ENCODE data around the gene ALCAM.

ALCAM gene

GRCh38 chr3:105362021-105362665 is 4.6 kb upstream of the ALCAM start:
- TF ChIP-seq CTCF (conservative IDR thresholded peaks at IDR 0.05; ENCODE audit: low read depth) = no peak
- ChIA-PET POLR2A (ENCODE audit: low non-redundant PET) (no interaction called here), CTCF (no interaction called here)
- no peak overlapping the region for H3K27ac ChIP-seq
- DNase-seq (ENCODE audit: low spot score) = peak; percentile 27

GRCh38 chr3:105364128-105364527 is 2.6 kb upstream of the ALCAM start:
- DNase-seq (ENCODE audit: low spot score) = peak; percentile 26
- no peak for TF ChIP-seq CTCF (conservative IDR thresholded peaks at IDR 0.05; ENCODE audit: low read depth)
- ChIA-PET POLR2A (ENCODE audit: low non-redundant PET) (no interaction called here), CTCF (no interaction called here)
- no peak overlapping the region for H3K27ac ChIP-seq

DNA sequence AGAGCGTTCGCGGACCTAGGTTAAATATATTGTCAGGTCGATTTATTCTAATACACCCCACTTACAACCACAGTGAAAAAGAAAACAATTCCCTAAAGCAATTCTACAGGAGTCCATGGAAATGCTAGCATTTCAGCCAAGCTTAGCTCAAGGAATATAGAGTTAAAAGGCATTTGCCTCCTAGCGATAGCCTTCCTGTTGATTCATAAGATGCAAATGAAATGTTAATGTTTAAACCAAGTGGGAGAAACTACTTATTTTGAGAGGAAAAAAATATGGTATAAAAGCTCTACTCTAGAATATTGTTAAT is 1.7 kb upstream of the ALCAM start:
- no peak for TF ChIP-seq CTCF (conservative IDR thresholded peaks at IDR 0.05; ENCODE audit: low read depth)
- DNase-seq (ENCODE audit: low spot score) = no peak
- ChIA-PET POLR2A (ENCODE audit: low non-redundant PET) (no interaction called here), CTCF (interaction anchor here (0.6 to 0.7 kb wide), 4 partner anchors 289 to 1232 kb away, joined by 3 to 4 read pairs (median 3); no protein-coding TSS in a partner anchor)
- peak overlapping the region; percentile 97; the same call in 1 of the 2 replicates for H3K27ac ChIP-seq

- no peak for TF ChIP-seq CTCF (conservative IDR thresholded peaks at IDR 0.05; ENCODE audit: low read depth)
- ChIA-PET CTCF (interaction anchor here (0.6 to 1.6 kb wide), 9 partner anchors 290 to 1233 kb away, joined by 3 to 10 read pairs (median 3); no protein-coding TSS in a partner anchor), POLR2A (ENCODE audit: low non-redundant PET) (interaction anchor here (0.7 kb wide), 1 partner anchor 602 kb away, joined by 3 read pairs; no protein-coding TSS in a partner anchor)
- DNase-seq (ENCODE audit: low spot score) = peak; percentile 63
- H3K27ac ChIP-seq = peak overlapping the region; percentile 97
These were observed 1.1 kb upstream of the ALCAM start for GRCh38 chr3:105365391-105366325.

DNA sequence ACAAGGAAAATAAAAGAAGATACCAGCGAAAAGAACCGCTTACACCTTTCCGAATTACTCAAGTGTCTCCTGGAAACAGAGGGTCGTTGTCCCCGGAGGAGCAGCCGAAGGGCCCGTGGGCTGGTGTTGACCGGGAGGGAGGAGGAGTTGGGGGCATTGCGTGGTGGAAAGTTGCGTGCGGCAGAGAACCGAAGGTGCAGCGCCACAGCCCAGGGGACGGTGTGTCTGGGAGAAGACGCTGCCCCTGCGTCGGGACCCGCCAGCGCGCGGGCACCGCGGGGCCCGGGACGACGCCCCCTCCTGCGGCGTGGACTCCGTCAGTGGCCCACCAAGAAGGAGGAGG is 325 bp downstream of the ALCAM start:
- TF ChIP-seq CTCF (conservative IDR thresholded peaks at IDR 0.05; ENCODE audit: low read depth) = no peak
- peak overlapping the region; percentile 97 for H3K27ac ChIP-seq
- DNase-seq (ENCODE audit: low spot score) = peak; percentile 12
- POLR2A ChIA-PET (ENCODE audit: low non-redundant PET) = interaction anchor here (0.6 kb wide), 1 partner anchor 35 kb away, joined by 3 read pairs; no protein-coding TSS in a partner anchor
- CTCF ChIA-PET = interaction anchor here (0.6 to 1.6 kb wide), 5 partner anchors 20 to 770 kb away, joined by 3 to 10 read pairs (median 4); no protein-coding TSS in a partner anchor

DNA sequence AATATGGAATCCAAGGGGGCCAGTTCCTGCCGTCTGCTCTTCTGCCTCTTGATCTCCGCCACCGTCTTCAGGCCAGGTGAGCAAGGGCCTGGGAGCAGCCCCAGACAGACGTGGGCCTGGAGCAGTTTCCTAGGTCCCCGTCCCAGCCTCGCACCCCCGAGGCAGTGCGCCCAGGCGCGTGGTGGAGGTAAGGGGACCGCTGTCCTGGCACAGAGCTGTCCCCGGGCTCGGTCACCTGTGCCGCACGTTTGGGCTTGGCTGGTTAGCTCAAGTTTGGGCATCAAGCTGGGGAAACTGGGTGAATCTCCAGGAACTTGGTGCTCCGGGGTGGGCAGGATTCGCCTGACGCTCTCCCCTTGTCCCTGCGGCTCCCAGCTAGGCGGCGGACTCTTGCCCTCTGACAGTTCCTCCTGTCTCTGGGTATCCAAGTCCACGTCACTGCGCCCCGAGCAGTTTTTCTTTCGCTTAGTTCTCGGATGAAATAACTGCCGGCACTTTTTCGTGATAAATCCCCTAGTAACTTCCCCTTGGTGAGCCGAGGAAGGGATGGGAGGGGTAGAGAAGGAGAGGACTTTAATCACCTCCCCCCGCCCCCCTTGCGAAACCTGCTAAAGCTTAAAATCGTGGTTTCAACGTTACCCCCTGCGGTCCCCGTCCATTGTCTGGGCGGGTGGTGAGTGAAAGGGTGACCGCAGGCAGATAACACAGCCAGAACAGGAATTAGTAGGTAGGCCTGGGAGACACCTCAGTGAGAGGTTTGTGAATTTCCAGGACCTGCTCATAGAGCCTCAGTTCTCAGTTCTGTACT is 901 bp downstream of the ALCAM start:
- peak overlapping the region; percentile 97 for H3K27ac ChIP-seq
- peak; percentile 28 for DNase-seq (ENCODE audit: low spot score)
- TF ChIP-seq CTCF (conservative IDR thresholded peaks at IDR 0.05; ENCODE audit: low read depth) = no peak
- ChIA-PET POLR2A (ENCODE audit: low non-redundant PET) (interaction anchor here (0.6 to 0.9 kb wide), 2 partner anchors 34 to 159 kb away, joined by 3 read pairs; no protein-coding TSS in a partner anchor), CTCF (interaction anchor here (0.7 to 1.6 kb wide), 4 partner anchors 47 to 1094 kb away, joined by 3 to 10 read pairs (median 4); no protein-coding TSS in a partner anchor)

Data from RWPE1 (cell line).